Peyer's patch (tissue), 4 donors: ENCODE results near the gene SMC3.

Experiments used
- CTCF ChIP-seq, 6 experiments: fragments of 450-650 bp in 4 of 6; fragments of 200-600 bp in 2 of 6; sonication (generic) in 1 of 6; IDR thresholded peaks; one replicate each; pipeline ENCODE4 v1.5.1; 2017 to 2019; ENCODE audit warnings: antibody characterized with exemption in 6 of 6, mild to moderate bottlenecking in 3 of 6, moderate library complexity in 1 of 6
- POLR2A ChIP-seq, 2 donors: fragments of 450-650 bp; IDR thresholded peaks; one replicate each; pipeline ENCODE4 v1.5.1; 2017; ENCODE audit warnings: antibody characterized with exemption in 2 of 2, mild to moderate bottlenecking in 2 of 2, moderate library complexity in 2 of 2

DNA sequence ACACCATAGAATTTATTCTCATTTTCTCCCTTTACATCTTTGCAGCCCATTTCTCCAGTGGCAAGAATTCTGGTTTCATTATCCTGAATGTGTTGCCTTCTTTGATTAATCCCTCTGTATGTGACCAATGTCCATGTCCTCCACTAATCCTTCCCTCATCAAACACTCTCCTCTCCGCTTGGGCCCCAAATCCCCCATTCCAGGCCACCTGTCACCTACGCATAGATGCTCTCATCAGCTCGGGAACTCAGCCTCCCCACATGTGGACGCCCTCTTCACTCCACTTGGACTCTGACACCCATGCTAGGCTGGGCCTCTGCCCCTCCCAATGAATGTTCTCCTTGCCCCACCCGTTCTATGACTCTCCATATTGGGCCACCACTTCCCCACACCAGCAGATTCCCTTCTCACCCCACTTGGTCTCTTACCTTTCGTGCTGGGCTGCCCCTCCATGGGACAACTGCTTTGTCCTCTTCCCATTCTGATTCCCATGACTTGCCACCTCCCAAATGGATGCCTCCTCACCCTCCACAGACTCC is 57.9 kb downstream of the SMC3 start:
- no peak for TF ChIP-seq CTCF (IDR thresholded peaks at IDR 0.05)
- peak in 1 of 2 donors; percentile 13 for TF ChIP-seq POLR2A (IDR thresholded peaks at IDR 0.05)
